ENCODE measurements around the gene HAUS5.
"Not testable (repeated sequence)": the region's sequence is repeated elsewhere in the genome, so short reads cannot be mapped to it uniquely, and the experiment has no call there.

Gene HAUS5

DNA sequence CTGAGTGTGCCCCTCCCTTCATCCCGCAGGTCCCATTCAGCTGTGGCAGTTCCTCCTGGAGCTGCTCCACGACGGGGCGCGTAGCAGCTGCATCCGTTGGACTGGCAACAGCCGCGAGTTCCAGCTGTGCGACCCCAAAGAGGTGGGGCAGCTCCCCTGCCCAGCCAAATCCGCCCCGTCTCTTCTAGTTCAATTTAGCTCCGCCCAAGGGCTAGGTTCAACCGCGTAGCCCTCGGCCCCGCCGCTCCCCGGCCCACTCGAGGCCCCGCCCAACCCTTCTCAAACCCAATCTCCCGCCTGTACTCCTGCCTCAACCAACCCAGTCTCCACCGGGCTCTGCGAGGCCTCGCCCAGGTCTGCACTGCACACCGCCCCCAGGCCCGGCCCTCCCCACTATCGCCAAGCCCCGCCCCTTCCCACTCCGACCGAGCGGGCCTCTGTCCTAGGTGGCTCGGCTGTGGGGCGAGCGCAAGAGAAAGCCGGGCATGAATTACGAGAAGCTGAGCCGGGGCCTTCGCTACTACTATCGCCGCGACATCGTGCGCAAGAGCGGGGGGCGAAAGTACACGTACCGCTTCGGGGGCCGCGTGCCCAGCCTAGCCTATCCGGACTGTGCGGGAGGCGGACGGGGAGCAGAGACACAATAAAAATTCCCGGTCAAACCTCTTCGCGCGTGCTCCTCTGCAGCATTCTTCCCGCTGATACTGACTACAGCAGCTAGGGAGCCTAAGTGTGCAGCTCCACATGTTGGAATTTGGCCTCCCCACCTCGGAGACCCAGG, 31.9 kb downstream of the HAUS5 start:
- no peak for FAIRE-seq

GRCh38 chr19:35644987-35645679, 32.6 kb downstream of the HAUS5 start:
- FAIRE-seq = no peak

GRCh38 chr19:35645680-35646511, 33.4 kb downstream of the HAUS5 start:
- no peak for FAIRE-seq

GRCh38 chr19:35648017-35648961, 35.8 kb downstream of the HAUS5 start, which contains the start of gene COX6B1:
TSS of gene COX6B1 (plus strand) at chr19:35648323. CDS start at chr19:35651244, 2,921 bp downstream.
- FAIRE-seq = peak; percentile 93

GRCh38 chr19:35650581-35650980, 38.0 kb downstream of the HAUS5 start:
- no peak for FAIRE-seq

GRCh38 chr19:35654828-35655227, 42.3 kb downstream of the HAUS5 start:
- FAIRE-seq = not testable (repeated sequence)

- no peak for FAIRE-seq
Measured at GRCh38 chr19:35655600-35655999, 43.1 kb downstream of the HAUS5 start.

GRCh38 chr19:35656700-35657099, 44.2 kb downstream of the HAUS5 start:
- FAIRE-seq = no peak

DNA sequence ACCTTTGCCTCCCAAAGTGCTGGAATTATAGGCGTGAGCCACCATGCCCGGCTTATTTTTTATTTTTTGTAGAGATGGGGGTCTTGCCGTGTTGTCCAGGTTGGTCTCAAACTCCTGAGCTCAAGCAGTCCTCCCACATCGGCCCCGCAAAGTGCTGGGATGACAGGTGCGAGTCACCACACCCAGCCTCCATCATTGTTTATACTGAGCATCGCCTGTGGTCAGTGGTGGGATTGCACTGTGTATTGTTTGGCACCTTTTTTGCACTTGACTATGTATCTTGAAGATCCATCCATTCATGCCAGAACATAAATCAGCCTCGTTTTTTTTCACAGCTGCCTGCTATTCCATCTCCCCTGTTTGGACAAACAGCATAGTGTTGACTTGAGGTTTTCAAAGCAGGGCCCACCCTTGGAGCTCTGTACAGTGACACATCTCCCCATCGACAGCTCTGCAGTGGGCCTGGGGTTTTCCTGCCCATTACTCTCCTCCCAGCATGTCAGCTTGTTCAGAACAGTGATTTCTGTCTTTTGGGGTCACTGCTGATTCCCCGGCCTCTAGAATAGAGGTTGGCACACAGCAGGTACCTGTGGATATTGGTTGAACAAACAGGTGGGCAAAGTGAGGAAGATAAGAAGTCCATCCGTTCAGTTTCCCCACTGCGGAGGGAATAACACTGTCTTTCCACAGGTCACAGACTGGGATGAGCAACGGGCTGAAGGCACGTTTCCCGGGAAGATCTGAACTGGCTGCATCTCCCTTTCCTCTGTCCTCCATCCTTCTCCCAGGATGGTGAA, 45.6 kb downstream of the HAUS5 start:
- no peak for FAIRE-seq

DNA sequence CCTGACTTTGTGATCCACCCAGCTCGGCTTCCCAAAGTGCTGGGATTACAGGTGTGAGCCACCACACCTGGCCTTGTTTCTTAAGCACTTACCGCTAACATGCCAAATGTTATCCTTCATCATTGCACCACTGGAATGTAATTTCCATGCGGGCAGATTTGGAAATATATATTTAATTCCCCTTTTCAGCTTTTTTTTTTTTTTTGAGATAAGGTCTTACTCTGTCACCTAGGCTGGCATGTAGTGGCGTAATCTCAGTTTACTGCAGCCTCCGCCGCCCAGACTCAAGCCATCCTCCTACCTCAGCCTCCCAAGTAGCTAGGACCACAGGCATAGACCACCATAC, 49.4 kb downstream of the HAUS5 start:
- FAIRE-seq = no peak

- no peak for FAIRE-seq
Measured at GRCh38 chr19:35663981-35664380, 51.4 kb downstream of the HAUS5 start.

DNA sequence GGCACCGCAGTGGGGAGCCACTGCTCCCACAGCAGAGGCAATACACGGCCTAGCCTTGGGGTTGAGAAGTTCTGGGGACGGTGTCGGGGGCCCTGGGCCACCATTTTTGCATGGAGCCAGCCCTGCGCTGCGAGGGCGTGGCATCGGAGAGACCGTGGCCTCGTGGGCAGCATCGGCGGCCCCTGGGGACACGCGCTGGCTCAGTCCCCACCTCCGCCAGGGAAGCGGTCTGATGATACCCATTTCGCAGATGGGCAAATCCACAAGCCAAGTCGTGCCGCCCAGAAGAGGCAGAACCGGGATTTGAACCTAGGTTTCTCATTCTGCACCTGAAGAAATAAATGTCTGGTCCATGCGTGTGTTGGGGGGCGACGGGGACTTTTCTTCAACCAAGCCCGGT, 52.6 kb downstream of the HAUS5 start:
- no peak for FAIRE-seq

DNA sequence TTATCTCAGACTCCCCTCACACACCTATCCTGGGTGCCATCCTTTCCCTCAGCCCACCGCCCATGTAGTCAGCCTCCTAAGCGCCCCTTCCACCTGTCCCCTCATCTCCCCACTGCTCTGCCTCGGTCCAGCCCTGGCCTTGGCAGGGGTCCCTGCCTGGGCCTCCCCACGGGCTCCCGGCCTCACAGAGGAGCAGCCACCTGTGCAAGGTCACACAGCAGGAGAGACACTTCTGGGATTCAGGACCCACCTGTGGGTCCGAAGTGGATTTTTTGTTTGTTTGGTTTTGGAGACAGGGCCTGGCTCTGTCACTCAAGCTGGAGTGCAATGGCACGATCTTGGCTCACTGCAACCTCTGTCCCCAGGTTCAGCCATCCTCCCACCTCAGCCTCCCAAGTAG, 53.1 kb downstream of the HAUS5 start:
- no peak for FAIRE-seq

- no peak for FAIRE-seq
Measured at GRCh38 chr19:35666251-35666913, 53.8 kb downstream of the HAUS5 start, which contains the start of gene UPK1A. TSS of gene UPK1A (plus strand) at chr19:35666517. CDS start at chr19:35666813, 296 bp downstream.

- FAIRE-seq = no peak
Measured at GRCh38 chr19:35669566-35669965, 57.0 kb downstream of the HAUS5 start.

- no peak for FAIRE-seq
Measured at GRCh38 chr19:35669974-35670373, 57.4 kb downstream of the HAUS5 start.

GRCh38 chr19:35670686-35671085, 58.2 kb downstream of the HAUS5 start:
- FAIRE-seq = no peak

- no peak for FAIRE-seq
Measured at GRCh38 chr19:35671818-35672217, 59.3 kb downstream of the HAUS5 start.

DNA sequence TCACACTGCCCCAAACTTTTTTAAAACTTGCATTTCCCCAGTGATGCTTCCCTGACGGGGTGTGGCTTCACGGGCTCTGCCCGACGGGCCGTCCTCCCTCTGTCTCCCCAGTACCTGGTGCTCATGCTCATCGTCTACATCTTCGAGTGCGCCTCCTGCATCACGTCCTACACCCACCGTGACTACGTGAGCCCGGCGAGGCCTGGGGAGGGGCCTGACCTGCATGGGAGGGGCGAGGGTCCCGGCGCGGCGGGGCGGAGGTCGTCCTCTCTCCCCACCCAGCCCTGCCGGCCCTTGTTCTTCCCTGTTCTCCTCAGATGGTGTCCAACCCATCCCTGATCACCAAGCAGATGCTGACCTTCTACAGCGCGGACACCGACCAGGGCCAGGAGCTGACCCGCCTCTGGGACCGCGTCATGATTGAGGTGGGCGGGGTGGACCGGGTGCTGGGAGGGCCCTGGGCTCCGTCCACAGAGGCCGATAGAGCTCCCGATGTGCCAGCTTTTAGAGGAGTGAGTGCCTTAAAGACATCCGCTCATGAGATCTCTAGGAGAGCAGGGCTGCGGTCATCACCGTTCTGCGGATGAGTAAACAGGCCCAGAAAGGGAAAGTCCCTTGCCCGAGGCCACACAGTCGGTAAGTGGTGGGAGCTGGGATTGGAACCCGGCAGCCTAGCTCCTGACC, 60.7 kb downstream of the HAUS5 start:
- no peak for FAIRE-seq
